Jurkat, Clone E6-1 (cell line): Measurements from ENCODE around the gene CKMT1B.
"Not testable (repeated sequence)": the region's sequence is repeated elsewhere in the genome, so short reads cannot be mapped to it uniquely, and the experiment has no call there.

Experiments
- DNase-seq: peaks from one replicate; pipeline ENCODE4 v3.0.0-alpha.2; 2011; ENCODE audit warnings: low read depth, low spot score
- H3K4me3 ChIP-seq: 2 replicates; pipeline ENCODE4 v1.5.1; 2011; ENCODE audit warnings: mild to moderate bottlenecking, low read length, control low read depth, moderate library complexity

CKMT1B gene

GRCh38 chr15:43622068-43622799 is 28.4 kb downstream of the CKMT1B start:
- H3K4me3 ChIP-seq, DNase-seq: not testable (repeated sequence)

GRCh38 chr15:43625106-43625505 is 31.3 kb downstream of the CKMT1B start:
- DNase-seq: no peak
- H3K4me3 ChIP-seq: no peak overlapping the region

- not testable (repeated sequence) for H3K4me3 ChIP-seq, DNase-seq
Observed at GRCh38 chr15:43626937-43627336, 33.1 kb downstream of the CKMT1B start.

- not testable (repeated sequence) for H3K4me3 ChIP-seq
Observed at GRCh38 chr15:43638464-43639204, 44.8 kb downstream of the CKMT1B start.

More at GRCh38 chr15:43638464-43639204, 44.8 kb downstream of the CKMT1B start:
- not testable (repeated sequence) for DNase-seq
